Activated naive CD4-positive, alpha-beta T cell treated with anti-CD3 and anti-CD28 coated beads, Interleukin-2, amount 50 U/mL, for 16 hours (primary cell): ENCODE results near the gene B3GAT1.

Experiments
- DNase-seq: peaks from one replicate; pipeline ENCODE4 v3.0.0-alpha.2; 2020

B3GAT1 gene

GRCh38 chr11:134407923-134408322 lies 4.1 kb downstream of the B3GAT1 start:
- DNase-seq = no peak

GRCh38 chr11:134407321-134407828 lies 4.7 kb downstream of the B3GAT1 start:
- no peak for DNase-seq

- no peak for DNase-seq
Measured at GRCh38 chr11:134406264-134407185, 5.5 kb downstream of the B3GAT1 start.

GRCh38 chr11:134405841-134406240 lies 6.2 kb downstream of the B3GAT1 start:
- no peak for DNase-seq

GRCh38 chr11:134405436-134405835 lies 6.6 kb downstream of the B3GAT1 start:
- no peak for DNase-seq

GRCh38 chr11:134404575-134405341 lies 7.3 kb downstream of the B3GAT1 start:
- no peak for DNase-seq

- no peak for DNase-seq
Measured at GRCh38 chr11:134402910-134403309, 9.1 kb downstream of the B3GAT1 start.

- DNase-seq = no peak
Measured at GRCh38 chr11:134401825-134402809, 9.9 kb downstream of the B3GAT1 start.

- no peak for DNase-seq
Measured at GRCh38 chr11:134399996-134400395, 12.0 kb downstream of the B3GAT1 start.

GRCh38 chr11:134399293-134399654 lies 12.8 kb downstream of the B3GAT1 start:
- no peak for DNase-seq

GRCh38 chr11:134398644-134399292 lies 13.3 kb downstream of the B3GAT1 start:
- no peak for DNase-seq

- DNase-seq = no peak
Measured at GRCh38 chr11:134398079-134398444, 14.0 kb downstream of the B3GAT1 start.

- no peak for DNase-seq
Measured at GRCh38 chr11:134397304-134398078, 14.6 kb downstream of the B3GAT1 start.

GRCh38 chr11:134395002-134395401 lies 17.0 kb downstream of the B3GAT1 start:
- DNase-seq = no peak

GRCh38 chr11:134394311-134394710 lies 17.7 kb downstream of the B3GAT1 start:
- no peak for DNase-seq

GRCh38 chr11:134393638-134394037 lies 18.4 kb downstream of the B3GAT1 start:
- DNase-seq = no peak

GRCh38 chr11:134392953-134393615 lies 19.0 kb downstream of the B3GAT1 start:
- no peak for DNase-seq

- DNase-seq = no peak
Measured at GRCh38 chr11:134391656-134392055, 20.4 kb downstream of the B3GAT1 start.

GRCh38 chr11:134390706-134391569 lies 21.1 kb downstream of the B3GAT1 start:
- no peak for DNase-seq
